HG02852 (cell line): ENCODE data around the gene INKA2.

Experiments
- ATAC-seq: cut with Tn5 transposase; IDR thresholded peaks from one replicate; pipeline ENCODE4 v1.9.1; 2021; ENCODE audit warnings: mild to moderate bottlenecking, moderate library complexity; ENCODE audit not compliant: unreplicated experiment

The INKA2 gene

GRCh38 chr1:111739194-111739924, at the start of gene INKA2:
Gene INKA2 (minus strand): TSS chr1:111739395. CDS start chr1:111739242, 153 bp downstream.
- peak; percentile 82 for ATAC-seq

GRCh38 chr1:111786669-111787207, 47.5 kb upstream of the INKA2 start:
- no peak for ATAC-seq

GRCh38 chr1:111784273-111784901, 45.2 kb upstream of the INKA2 start:
- ATAC-seq: no peak

- ATAC-seq: no peak
Observed at GRCh38 chr1:111779546-111779945, 40.4 kb upstream of the INKA2 start.

GRCh38 chr1:111778541-111779051, 39.4 kb upstream of the INKA2 start:
- ATAC-seq: no peak

GRCh38 chr1:111778066-111778465, 38.9 kb upstream of the INKA2 start:
- no peak for ATAC-seq

GRCh38 chr1:111777301-111777700, 38.1 kb upstream of the INKA2 start:
- no peak for ATAC-seq

GRCh38 chr1:111776861-111777260, 37.7 kb upstream of the INKA2 start:
- ATAC-seq: no peak

- ATAC-seq: no peak
Observed at GRCh38 chr1:111776391-111776790, 37.2 kb upstream of the INKA2 start.

- ATAC-seq: no peak
Observed at GRCh38 chr1:111775966-111776365, 36.8 kb upstream of the INKA2 start.

GRCh38 chr1:111770916-111771315, 31.7 kb upstream of the INKA2 start:
- ATAC-seq: no peak

- no peak for ATAC-seq
Observed at GRCh38 chr1:111769517-111770146, 30.4 kb upstream of the INKA2 start.

GRCh38 chr1:111768625-111769024, 29.4 kb upstream of the INKA2 start:
- no peak for ATAC-seq

GRCh38 chr1:111768023-111768422, 28.8 kb upstream of the INKA2 start:
- no peak for ATAC-seq

- ATAC-seq: no peak
Observed at GRCh38 chr1:111762332-111762731, 23.1 kb upstream of the INKA2 start.

GRCh38 chr1:111761717-111762116, 22.5 kb upstream of the INKA2 start:
- ATAC-seq: no peak

- no peak for ATAC-seq
Observed at GRCh38 chr1:111758373-111758772, 19.2 kb upstream of the INKA2 start.

GRCh38 chr1:111756124-111756513, 16.9 kb upstream of the INKA2 start:
- ATAC-seq: peak; percentile 13

- ATAC-seq: peak; percentile 90
Observed at GRCh38 chr1:111755331-111756123, 16.3 kb upstream of the INKA2 start, which contains the start of gene DDX20. Gene DDX20 (plus strand): TSS chr1:111755901. CDS start chr1:111755925, 24 bp downstream.

GRCh38 chr1:111754984-111755330, 15.8 kb upstream of the INKA2 start:
- peak; percentile 0 for ATAC-seq
